HG03159 (cell line): ENCODE data around the gene KCTD11.

Source experiments
- ATAC-seq: cut with Tn5 transposase; IDR thresholded peaks from one replicate; pipeline ENCODE4 v1.9.1; 2021; ENCODE audit warnings: mild to moderate bottlenecking, moderate library complexity; ENCODE audit not compliant: unreplicated experiment

KCTD11 gene

GRCh38 chr17:7351665-7352502, at the start of gene KCTD11:
Gene KCTD11 (plus strand): TSS chr17:7352162.
- peak; percentile 48 for ATAC-seq

GRCh38 chr17:7304179-7304578, 47.8 kb upstream of the KCTD11 start:
- ATAC-seq, result no peak

DNA sequence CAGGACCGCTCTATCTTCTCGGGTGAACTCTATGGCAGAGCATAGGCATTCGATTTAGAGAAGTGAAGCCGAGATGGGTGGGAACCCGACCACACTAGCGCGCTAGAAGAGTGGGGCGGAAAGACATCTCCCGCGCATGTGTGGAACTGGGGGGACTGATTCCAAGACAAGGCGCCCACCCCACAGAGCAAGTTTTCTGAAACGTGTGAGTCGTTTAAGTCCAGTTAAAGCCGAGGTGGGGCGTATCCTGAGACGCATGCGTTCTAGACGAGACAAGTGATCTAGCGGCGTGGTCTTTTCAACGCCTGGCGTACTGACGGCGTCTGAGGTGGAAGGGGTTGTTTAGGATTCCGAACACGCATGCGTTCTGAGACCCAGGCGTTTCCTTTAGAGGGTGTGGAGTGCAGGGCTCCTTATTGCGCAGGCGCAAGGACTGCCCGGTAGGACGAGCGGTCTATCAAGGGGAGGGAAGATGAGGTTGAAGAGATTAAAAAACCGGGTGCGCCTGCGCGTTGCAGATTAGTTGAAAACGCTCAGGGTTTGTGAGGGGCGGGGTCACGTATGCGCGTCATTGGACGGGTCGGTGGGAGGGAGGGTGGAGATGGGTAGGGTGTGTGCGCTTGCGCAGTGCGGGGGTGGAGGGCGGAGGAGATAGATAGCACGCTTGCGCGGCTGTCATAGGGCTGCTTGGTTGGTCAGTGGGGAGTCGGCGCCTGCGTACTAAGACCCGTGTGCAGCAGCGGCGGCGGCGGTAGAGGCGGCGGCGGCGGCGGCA, 44.9 kb upstream of the KCTD11 start, which contains the start of gene EIF5A:
Gene EIF5A (plus strand): TSS at position 718 of the 775 bp plus-strand sequence. CDS start 2,008 bp downstream, outside the sequence.
- ATAC-seq, result peak; percentile 62

GRCh38 chr17:7307686-7308624, 44.0 kb upstream of the KCTD11 start:
- ATAC-seq, result no peak

DNA sequence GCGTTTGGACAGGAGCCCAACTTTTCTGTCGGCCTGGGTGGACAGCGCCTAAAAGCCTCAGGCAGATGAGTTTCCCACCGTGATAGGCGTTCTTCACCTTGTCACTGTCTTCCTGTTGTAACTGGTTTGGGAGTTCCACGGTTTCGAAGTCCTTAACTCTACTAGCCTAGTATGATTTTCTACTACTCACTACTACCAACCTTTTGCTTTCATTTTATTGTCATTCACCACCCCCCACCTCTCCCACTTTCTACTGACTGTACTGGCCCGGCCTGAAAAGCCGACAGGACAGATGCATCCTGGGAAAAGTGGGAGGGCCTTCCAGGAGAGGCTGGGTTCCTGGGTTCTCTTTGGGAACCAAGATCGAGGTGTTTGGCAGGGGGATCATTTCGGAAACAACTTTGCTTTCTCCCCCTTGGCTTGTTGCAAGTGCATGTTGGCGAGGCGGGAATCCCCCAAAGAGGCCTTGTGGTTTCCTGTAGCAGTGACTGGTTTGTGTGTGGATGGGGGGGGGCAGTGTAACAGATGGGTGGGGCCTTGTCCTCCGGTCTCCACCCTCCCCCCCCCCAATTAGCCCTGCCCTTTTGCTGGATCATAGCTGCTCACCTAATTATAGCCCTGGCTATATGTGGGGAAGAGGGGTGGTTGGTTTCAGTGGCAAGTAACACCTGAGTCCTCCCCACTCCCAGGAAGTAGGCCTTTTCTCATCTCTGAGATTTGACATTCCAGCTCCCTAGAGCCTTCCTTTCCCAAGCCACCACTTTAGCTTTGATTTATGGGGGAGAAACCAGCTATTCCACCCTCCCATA, 43.1 kb upstream of the KCTD11 start:
- ATAC-seq, result no peak

- ATAC-seq, result no peak
Measured at GRCh38 chr17:7309628-7310027, 42.3 kb upstream of the KCTD11 start.

DNA sequence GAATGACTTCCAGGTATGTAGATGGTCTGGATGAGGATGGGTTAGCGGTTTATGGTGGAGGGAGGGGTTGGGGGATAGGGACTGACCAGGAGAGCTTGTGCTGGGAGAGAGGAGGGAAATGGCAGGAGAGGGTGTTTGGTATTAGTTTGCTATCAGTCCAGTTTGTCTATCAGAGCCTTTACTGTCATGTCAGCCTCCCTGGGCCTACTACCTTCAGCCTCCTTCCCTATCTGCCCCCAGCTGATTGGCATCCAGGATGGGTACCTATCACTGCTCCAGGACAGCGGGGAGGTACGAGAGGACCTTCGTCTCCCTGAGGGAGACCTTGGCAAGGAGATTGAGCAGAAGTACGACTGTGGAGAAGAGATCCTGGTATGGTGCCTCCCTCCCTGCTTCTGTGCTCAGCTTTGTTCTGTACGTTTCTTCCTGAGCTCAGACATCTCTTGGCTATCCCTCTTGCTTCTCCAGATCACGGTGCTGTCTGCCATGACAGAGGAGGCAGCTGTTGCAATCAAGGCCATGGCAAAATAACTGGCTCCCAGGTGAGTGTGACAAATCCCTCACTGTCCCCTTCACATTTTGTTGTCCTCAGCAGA, 40.8 kb upstream of the KCTD11 start:
- no peak for ATAC-seq

GRCh38 chr17:7312432-7313087, 39.4 kb upstream of the KCTD11 start:
- ATAC-seq, result no peak

GRCh38 chr17:7313088-7313889, 38.7 kb upstream of the KCTD11 start:
- ATAC-seq, result no peak

DNA sequence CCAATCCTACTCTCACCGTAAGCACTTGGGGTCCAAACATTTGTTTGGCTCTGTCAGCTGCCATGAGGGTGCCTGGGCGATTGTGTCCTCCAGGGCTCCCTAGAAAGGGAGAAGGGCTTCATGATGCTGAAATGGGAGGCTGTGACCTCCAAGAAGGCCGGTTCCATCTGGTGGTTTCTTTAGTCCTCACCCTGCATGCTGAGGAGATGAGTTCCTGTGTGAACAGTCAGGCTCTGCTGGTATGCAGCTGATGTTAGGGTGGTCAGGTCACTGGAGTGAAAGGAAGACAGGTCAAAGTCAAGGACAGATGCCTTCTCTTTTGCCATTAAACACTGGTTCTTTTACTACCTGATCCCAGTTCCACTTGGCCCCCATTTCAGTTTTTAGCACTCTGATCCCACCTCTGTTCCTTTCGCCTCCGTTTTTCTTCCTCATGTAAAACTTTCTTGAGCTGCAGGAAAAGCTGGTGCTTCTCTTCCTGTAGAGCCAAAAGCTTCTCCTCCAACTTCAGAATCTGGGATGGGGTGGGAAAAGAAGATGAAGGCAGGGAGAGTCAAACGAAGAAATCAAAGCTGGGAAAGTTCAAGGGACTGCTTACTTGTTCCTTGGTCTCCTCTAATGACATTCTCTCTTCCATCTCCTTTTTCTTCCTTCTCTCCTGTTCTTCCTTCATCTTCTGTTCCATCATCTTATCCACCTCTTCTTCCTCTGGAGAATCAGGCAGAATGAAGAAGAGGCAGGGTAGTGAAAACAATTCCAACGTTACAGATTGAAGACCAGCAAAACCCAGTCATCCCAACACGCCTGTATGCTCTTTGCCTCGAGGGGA, 37.9 kb upstream of the KCTD11 start:
- ATAC-seq, result no peak

GRCh38 chr17:7314719-7315569, 37.0 kb upstream of the KCTD11 start, which contains the start of gene GPS2:
Gene GPS2 (minus strand): TSS chr17:7315360. CDS start chr17:7315052, 308 bp downstream.
- ATAC-seq, result peak; percentile 58

DNA sequence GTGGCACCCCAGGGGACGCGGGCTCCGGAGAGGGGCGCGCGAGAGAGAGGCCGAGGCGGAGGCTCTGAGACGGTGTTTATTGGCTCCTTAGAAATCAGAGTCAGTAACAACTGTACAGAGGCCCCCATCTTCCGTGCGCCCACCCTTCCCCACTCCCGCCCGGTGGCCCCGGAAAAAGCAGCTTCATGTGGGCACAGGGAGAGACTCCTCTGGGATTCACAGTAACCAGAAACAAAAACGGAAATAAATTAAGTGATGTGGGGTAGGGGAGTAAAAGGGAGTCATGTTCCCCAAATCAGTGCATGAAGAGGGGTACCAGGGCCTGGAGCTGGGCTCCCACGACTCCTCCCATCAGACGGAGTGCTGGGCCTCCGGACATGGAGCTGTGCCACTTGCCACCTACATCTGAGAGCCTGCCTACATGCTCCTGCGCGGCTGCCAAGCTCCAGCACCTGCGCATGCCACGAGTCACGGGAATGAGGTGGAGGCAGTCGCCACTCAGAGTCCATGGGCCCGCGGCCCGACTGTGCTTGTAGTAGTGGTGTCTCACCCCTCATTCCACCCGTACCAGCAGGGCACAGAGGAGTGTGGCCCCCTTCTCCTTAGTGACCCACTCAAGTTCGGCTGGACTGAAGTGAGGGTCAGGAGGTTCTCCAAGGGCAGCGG, 36.3 kb upstream of the KCTD11 start:
- ATAC-seq, result no peak

- ATAC-seq, result no peak
Measured at GRCh38 chr17:7317161-7317803, 34.7 kb upstream of the KCTD11 start.

DNA sequence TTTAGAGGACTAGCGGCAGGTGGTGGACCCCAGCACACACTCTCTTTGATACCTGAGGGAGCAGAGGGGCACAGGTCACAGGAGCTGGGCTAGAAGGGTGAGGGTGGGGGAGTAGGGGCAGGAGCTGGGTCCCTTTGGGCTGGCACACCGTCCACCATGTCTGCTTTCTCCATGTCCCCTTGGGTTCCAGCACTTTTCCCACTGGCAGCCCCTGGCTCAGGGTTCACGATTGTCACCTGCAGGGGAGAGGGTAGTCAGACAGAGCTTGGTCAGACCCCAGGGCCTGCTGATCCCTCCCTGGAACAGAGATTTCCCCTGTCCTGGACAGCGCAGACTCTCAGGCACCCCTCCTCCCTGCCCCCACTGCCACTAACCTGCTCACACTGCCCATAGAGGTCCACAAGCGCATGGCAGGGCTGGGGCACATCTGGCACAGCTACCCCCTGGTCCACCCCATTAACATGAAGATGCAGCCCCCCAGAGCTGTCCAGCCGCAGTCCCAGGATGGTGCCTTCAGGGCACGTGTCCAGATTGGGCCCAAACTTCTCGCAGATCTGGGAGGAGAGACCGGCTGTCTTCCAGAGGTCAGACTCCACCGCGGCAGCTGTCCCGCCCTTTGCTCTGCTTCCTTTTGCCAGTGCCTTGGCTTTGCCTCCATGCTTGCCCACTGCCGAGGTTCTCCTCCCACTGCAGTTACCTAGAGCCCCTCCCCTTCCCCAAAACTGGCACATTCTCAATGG, 33.7 kb upstream of the KCTD11 start:
- no peak for ATAC-seq

- ATAC-seq, result no peak
Measured at GRCh38 chr17:7321466-7321865, 30.5 kb upstream of the KCTD11 start.
